ENCODE measurements around the gene CFAP70. TPM values are rescaled to one million over a fixed set of nuclear protein-coding genes. Genes with fewer than 3 reads are reported as not detected.

The CFAP70 gene
- total RNA-seq, 1 donor from 2014 or later: 0.86 TPM

- no peaks in the 10 kb centered on the region for H3K4me1 Mint-ChIP-seq (ENCODE audit: unreplicated experiment)
- no peaks in the 10 kb centered on the region for H3K27me3 Mint-ChIP-seq (ENCODE audit: unreplicated experiment)
- no peak overlapping the region for H3K27ac Mint-ChIP-seq (ENCODE audit: unreplicated experiment)
- peaks cover 45% of the 10 kb centered on the region for H3K36me3 Mint-ChIP-seq (ENCODE audit: unreplicated experiment)
- DNase-seq (ENCODE audit: extremely low spot score, unreplicated experiment): no peak
- TF ChIP-seq CTCF (IDR thresholded peaks at IDR 0.05): no peak
- H3K4me3 Mint-ChIP-seq (ENCODE audit: unreplicated experiment): no peak overlapping the region
- H3K9me3 Mint-ChIP-seq (ENCODE audit: unreplicated experiment): peaks cover 13% of the 10 kb centered on the region
Observed at GRCh38 chr10:73364964-73365363, 6.3 kb upstream of the CFAP70 start.

GRCh38 chr10:73359492-73359891 lies 828 bp upstream of the CFAP70 start:
- Mint-ChIP-seq H3K4me3 (ENCODE audit: unreplicated experiment) (peak overlapping the region; percentile 26), H3K27ac (ENCODE audit: unreplicated experiment) (no peak overlapping the region), H3K36me3 (ENCODE audit: unreplicated experiment) (peaks cover 10% of the 10 kb centered on the region), H3K27me3 (ENCODE audit: unreplicated experiment) (peaks cover 29% of the 10 kb centered on the region), H3K9me3 (ENCODE audit: unreplicated experiment) (peaks cover 13% of the 10 kb centered on the region), H3K4me1 (ENCODE audit: unreplicated experiment) (peaks cover 10% of the 10 kb centered on the region)
- no peak for DNase-seq (ENCODE audit: extremely low spot score, unreplicated experiment)
- TF ChIP-seq CTCF (IDR thresholded peaks at IDR 0.05): no peak

- H3K4me3 Mint-ChIP-seq (ENCODE audit: unreplicated experiment): peak overlapping the region; percentile 89
- no peak for DNase-seq (ENCODE audit: extremely low spot score, unreplicated experiment)
- H3K36me3 Mint-ChIP-seq (ENCODE audit: unreplicated experiment): peaks cover 9% of the 10 kb centered on the region
- peaks cover 12% of the 10 kb centered on the region for H3K9me3 Mint-ChIP-seq (ENCODE audit: unreplicated experiment)
- no peak for TF ChIP-seq CTCF (IDR thresholded peaks at IDR 0.05)
- H3K27ac Mint-ChIP-seq (ENCODE audit: unreplicated experiment): peak overlapping the region; percentile 91
- H3K4me1 Mint-ChIP-seq (ENCODE audit: unreplicated experiment): peaks cover 10% of the 10 kb centered on the region
- H3K27me3 Mint-ChIP-seq (ENCODE audit: unreplicated experiment): peaks cover 39% of the 10 kb centered on the region
Observed at GRCh38 chr10:73357821-73358220, 843 bp downstream of the CFAP70 start.

GRCh38 chr10:73357166-73357565 lies 1.5 kb downstream of the CFAP70 start:
- no peak for TF ChIP-seq CTCF (IDR thresholded peaks at IDR 0.05)
- no peak for DNase-seq (ENCODE audit: extremely low spot score, unreplicated experiment)
- Mint-ChIP-seq H3K4me3 (ENCODE audit: unreplicated experiment) (peak overlapping the region; percentile 50), H3K27me3 (ENCODE audit: unreplicated experiment) (peaks cover 46% of the 10 kb centered on the region), H3K4me1 (ENCODE audit: unreplicated experiment) (peaks cover 10% of the 10 kb centered on the region), H3K27ac (ENCODE audit: unreplicated experiment) (no peak overlapping the region), H3K9me3 (ENCODE audit: unreplicated experiment) (peaks cover 6% of the 10 kb centered on the region), H3K36me3 (ENCODE audit: unreplicated experiment) (peaks cover 2% of the 10 kb centered on the region)

GRCh38 chr10:73344269-73344668 lies 14.4 kb downstream of the CFAP70 start:
- TF ChIP-seq CTCF (IDR thresholded peaks at IDR 0.05): no peak
- Mint-ChIP-seq H3K27ac (ENCODE audit: unreplicated experiment) (no peak overlapping the region), H3K27me3 (ENCODE audit: unreplicated experiment) (peaks cover 29% of the 10 kb centered on the region), H3K4me1 (ENCODE audit: unreplicated experiment) (no peaks in the 10 kb centered on the region), H3K9me3 (ENCODE audit: unreplicated experiment) (no peaks in the 10 kb centered on the region), H3K36me3 (ENCODE audit: unreplicated experiment) (no peaks in the 10 kb centered on the region), H3K4me3 (ENCODE audit: unreplicated experiment) (no peak overlapping the region)
- DNase-seq (ENCODE audit: extremely low spot score, unreplicated experiment): no peak

Data from osteocyte (in vitro differentiated cells).